HEK293T (cell line): Measurements from ENCODE around the gene CARM1.

Source experiments
- ARNT ChIP-seq: fragments of 450-650 bp; IDR thresholded peaks from 2 replicates; pipeline ENCODE4 v1.6.1; 2017; ENCODE audit warnings: mild to moderate bottlenecking
- BHLHE40 ChIP-seq: fragments of 450-650 bp; IDR thresholded peaks from 2 replicates; pipeline ENCODE4 v1.6.1; 2016; ENCODE audit warnings: mild to moderate bottlenecking, moderate library complexity, borderline replicate concordance
- ELF4 ChIP-seq: fragments of 450-650 bp; IDR thresholded peaks from 2 replicates; pipeline ENCODE4 v1.6.1; 2017; ENCODE audit warnings: antibody characterized with exemption
- FOXK2 ChIP-seq: fragments of 450-650 bp; IDR thresholded peaks from 2 replicates; pipeline ENCODE4 v1.6.1; 2016; ENCODE audit warnings: mild to moderate bottlenecking
- FOXM1 ChIP-seq: fragments of 450-650 bp; IDR thresholded peaks from 2 replicates; pipeline ENCODE4 v1.6.1; 2017; ENCODE audit warnings: mild to moderate bottlenecking, borderline replicate concordance
- HDGF ChIP-seq: fragments of 450-650 bp; IDR thresholded peaks from 2 replicates; pipeline ENCODE4 v1.6.1; 2017; ENCODE audit warnings: antibody characterized with exemption, borderline replicate concordance
- LEF1 ChIP-seq: fragments of 450-650 bp; IDR thresholded peaks from 2 replicates; pipeline ENCODE4 v1.6.1; 2017; ENCODE audit warnings: mild to moderate bottlenecking, borderline replicate concordance
- NFRKB ChIP-seq: fragments of 450-650 bp; IDR thresholded peaks from 2 replicates; pipeline ENCODE4 v1.6.1; 2016; ENCODE audit warnings: mild to moderate bottlenecking, moderate library complexity
- SP1 ChIP-seq: fragments of 450-650 bp; IDR thresholded peaks from 2 replicates; pipeline ENCODE4 v1.6.1; 2017
- SUZ12 ChIP-seq: fragments of 450-650 bp; IDR thresholded peaks from 2 replicates; pipeline ENCODE4 v1.6.1; 2016; ENCODE audit warnings: mild to moderate bottlenecking
- TARDBP ChIP-seq: fragments of 450-650 bp; IDR thresholded peaks from 2 replicates; pipeline ENCODE4 v1.6.1; 2016
- ZNF384 ChIP-seq: fragments of 450-650 bp; IDR thresholded peaks from 2 replicates; pipeline ENCODE4 v1.6.1; 2016
- TF ChIP-seq, protein P1 (sequence below): fragments of 450-650 bp; IDR thresholded peaks from 2 replicates; pipeline ENCODE4 v1.6.1; 2016

DNA sequence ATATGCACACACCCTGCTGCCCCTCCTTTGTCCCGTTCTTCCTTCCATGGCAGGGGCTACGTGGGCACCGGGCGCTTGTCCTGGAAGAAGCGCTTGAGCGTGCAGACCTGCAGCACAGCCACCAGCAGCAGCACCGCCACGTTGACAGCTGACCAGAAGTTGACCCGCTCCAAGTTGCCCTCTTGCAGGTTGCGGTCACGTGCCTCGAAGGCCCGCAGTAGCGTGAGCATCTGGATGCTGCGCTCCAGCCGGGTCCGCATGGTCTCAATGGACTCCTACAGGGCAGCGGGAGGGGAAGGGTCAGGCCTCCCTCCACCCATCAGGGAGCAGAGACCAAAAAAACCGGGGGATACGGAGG is 38.4 kb upstream of the CARM1 start:
- TF ChIP-seq SUZ12 (no peak), SP1 (no peak), TARDBP (no peak), ELF4 (no peak), BHLHE40 (no peak), ARNT (no peak), ZNF384 (no peak), FOXM1 (no peak), LEF1 (no peak), HDGF (no peak), FOXK2 (no peak), NFRKB (no peak)
- TF ChIP-seq, protein P1, sequence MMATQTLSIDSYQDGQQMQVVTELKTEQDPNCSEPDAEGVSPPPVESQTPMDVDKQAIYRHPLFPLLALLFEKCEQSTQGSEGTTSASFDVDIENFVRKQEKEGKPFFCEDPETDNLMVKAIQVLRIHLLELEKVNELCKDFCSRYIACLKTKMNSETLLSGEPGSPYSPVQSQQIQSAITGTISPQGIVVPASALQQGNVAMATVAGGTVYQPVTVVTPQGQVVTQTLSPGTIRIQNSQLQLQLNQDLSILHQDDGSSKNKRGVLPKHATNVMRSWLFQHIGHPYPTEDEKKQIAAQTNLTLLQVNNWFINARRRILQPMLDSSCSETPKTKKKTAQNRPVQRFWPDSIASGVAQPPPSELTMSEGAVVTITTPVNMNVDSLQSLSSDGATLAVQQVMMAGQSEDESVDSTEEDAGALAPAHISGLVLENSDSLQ, result no peak
